ENCODE data around the gene EEF1A2. TPM values are rescaled to one million over a fixed set of nuclear protein-coding genes. Genes with fewer than 3 reads are reported as not detected.

Gene EEF1A2
- total and polyA plus RNA-seq, 4 donors = 0.05 to 0.12 TPM; not detected in 2

DNA sequence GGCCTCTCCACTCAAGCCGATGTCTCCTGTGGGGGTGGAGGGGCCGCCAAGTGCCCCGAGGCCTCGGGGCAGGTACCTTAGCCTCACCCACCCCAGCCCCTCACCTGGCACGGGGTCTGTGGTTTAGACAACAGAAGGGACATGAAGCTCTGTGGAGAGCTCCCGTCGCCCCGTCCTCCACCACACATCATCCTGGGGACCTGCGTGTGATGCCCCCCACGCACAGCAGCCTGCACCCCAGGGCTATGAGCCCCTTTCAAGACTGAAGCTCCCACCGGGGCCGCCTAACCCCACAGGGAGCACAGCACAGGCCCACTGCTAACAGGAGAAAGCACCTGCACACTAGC lies 34.6 kb downstream of the EEF1A2 start:
- WGBS = 78% methylated on average over 12 of the region's 12 CpGs
- Histone ChIP-seq H3K9ac (ENCODE audit: low read depth in 1 of 2, low read length in 2 of 2) (no peak overlapping the region), H3K4me1 (ENCODE audit: control insufficient read depth in 4 of 4, insufficient read depth in 4 of 4, low read length in 3 of 4) (no peaks in the 10 kb centered on the region), H3K27ac (ENCODE audit: low read depth in 1 of 2, low read length in 2 of 2) (no peak overlapping the region), H3K4me3 (ENCODE audit: low read depth in 1 of 3, low read length in 3 of 3) (no peak overlapping the region), H3K9me3 (ENCODE audit: control insufficient read depth in 4 of 4, low read length in 3 of 4) (no peaks in the 10 kb centered on the region), H3K36me3 (ENCODE audit: control insufficient read depth in 4 of 4, insufficient read depth in 3 of 4, low read depth in 1 of 4, low read length in 3 of 4) (no peaks in the 10 kb centered on the region), H3K27me3 (ENCODE audit: control insufficient read depth in 4 of 4, insufficient read depth in 4 of 4, low read length in 3 of 4) (peaks cover 0 to 11% (median under 1%) of the 10 kb centered on the region in 4 donors)
- no peak for DNase-seq (ENCODE audit: low spot score)
- TF ChIP-seq, protein P1, sequence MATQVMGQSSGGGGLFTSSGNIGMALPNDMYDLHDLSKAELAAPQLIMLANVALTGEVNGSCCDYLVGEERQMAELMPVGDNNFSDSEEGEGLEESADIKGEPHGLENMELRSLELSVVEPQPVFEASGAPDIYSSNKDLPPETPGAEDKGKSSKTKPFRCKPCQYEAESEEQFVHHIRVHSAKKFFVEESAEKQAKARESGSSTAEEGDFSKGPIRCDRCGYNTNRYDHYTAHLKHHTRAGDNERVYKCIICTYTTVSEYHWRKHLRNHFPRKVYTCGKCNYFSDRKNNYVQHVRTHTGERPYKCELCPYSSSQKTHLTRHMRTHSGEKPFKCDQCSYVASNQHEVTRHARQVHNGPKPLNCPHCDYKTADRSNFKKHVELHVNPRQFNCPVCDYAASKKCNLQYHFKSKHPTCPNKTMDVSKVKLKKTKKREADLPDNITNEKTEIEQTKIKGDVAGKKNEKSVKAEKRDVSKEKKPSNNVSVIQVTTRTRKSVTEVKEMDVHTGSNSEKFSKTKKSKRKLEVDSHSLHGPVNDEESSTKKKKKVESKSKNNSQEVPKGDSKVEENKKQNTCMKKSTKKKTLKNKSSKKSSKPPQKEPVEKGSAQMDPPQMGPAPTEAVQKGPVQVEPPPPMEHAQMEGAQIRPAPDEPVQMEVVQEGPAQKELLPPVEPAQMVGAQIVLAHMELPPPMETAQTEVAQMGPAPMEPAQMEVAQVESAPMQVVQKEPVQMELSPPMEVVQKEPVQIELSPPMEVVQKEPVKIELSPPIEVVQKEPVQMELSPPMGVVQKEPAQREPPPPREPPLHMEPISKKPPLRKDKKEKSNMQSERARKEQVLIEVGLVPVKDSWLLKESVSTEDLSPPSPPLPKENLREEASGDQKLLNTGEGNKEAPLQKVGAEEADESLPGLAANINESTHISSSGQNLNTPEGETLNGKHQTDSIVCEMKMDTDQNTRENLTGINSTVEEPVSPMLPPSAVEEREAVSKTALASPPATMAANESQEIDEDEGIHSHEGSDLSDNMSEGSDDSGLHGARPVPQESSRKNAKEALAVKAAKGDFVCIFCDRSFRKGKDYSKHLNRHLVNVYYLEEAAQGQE (IDR thresholded peaks at IDR 0.05) = no peak
- TF ChIP-seq TAF1 (conservative IDR thresholded peaks at IDR 0.05) (no peak), GABPA (IDR thresholded peaks at IDR 0.05 in 1 of 2, conservative IDR thresholded peaks at IDR 0.05 in 1 of 2) (no peak), SP1 (IDR thresholded peaks at IDR 0.05) (no peak), RAD21 (IDR thresholded peaks at IDR 0.05) (no peak), FOXA2 (IDR thresholded peaks at IDR 0.05) (no peak), EGR1 (IDR thresholded peaks at IDR 0.05; ENCODE audit: low read depth in 2 of 2) (no peak)
- TF ChIP-seq, protein P2, sequence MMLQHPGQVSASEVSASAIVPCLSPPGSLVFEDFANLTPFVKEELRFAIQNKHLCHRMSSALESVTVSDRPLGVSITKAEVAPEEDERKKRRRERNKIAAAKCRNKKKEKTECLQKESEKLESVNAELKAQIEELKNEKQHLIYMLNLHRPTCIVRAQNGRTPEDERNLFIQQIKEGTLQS (IDR thresholded peaks at IDR 0.05) = no peak
- TF ChIP-seq, protein P3, sequence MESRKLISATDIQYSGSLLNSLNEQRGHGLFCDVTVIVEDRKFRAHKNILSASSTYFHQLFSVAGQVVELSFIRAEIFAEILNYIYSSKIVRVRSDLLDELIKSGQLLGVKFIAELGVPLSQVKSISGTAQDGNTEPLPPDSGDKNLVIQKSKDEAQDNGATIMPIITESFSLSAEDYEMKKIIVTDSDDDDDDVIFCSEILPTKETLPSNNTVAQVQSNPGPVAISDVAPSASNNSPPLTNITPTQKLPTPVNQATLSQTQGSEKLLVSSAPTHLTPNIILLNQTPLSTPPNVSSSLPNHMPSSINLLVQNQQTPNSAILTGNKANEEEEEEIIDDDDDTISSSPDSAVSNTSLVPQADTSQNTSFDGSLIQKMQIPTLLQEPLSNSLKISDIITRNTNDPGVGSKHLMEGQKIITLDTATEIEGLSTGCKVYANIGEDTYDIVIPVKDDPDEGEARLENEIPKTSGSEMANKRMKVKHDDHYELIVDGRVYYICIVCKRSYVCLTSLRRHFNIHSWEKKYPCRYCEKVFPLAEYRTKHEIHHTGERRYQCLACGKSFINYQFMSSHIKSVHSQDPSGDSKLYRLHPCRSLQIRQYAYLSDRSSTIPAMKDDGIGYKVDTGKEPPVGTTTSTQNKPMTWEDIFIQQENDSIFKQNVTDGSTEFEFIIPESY (IDR thresholded peaks at IDR 0.05) = no peak

DNA sequence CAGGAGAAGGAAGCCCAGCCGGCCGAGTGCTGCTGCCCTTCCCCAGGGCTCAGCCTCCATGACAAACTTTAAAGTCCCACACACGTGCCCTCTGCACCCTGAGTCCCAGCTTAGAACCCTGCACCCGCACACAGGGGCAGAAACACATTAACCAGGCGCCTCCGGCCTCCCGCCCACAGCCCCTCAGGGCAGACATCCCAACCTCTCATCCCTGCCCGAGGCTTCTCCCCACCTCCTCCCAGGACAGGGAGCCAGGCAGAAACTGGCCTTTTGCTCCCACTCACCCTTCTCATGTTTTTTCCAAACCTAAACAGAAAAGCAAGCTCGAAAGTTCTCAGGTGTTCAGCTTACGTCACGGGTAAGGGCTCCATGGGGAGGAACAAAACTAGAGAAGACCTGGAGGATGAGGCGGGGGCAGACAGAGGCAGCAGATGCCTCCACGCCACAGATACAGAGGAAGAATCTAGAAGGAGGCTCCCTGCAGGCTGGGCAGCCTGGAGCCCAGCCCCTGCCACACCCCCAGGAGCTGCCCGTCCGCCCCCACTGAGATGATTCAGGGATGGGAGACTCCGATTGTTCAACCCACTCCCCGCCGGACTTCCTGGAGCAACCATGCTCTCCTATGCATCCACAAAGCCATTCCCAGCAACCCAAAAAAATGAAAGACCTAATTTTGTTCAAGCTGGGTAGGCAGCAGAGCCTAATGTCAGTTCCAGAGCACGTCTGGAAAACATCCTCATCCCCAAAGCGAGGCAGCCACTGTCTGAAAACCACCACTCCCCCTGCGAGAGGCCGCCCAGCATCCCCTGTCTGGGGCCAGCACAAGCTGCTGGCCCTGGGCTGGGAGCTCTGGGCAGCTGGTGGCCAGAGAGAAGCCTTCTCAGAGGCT lies 35.2 kb downstream of the EEF1A2 start:
- TF ChIP-seq HNF4A (conservative IDR thresholded peaks at IDR 0.05) (no peak), FOXA1 (IDR thresholded peaks at IDR 0.05) (no peak), RAD21 (IDR thresholded peaks at IDR 0.05) (no peak), FOXA2 (IDR thresholded peaks at IDR 0.05) (no peak), JUND (IDR thresholded peaks at IDR 0.05) (no peak), EGR1 (IDR thresholded peaks at IDR 0.05; ENCODE audit: low read depth in 2 of 2) (no peak), NR2F2 (IDR thresholded peaks at IDR 0.05) (no peak), HNF4G (IDR thresholded peaks at IDR 0.05) (no peak), YY1 (IDR thresholded peaks at IDR 0.05) (no peak), RXRA (IDR thresholded peaks at IDR 0.05) (no peak)
- TF ChIP-seq, protein P4, sequence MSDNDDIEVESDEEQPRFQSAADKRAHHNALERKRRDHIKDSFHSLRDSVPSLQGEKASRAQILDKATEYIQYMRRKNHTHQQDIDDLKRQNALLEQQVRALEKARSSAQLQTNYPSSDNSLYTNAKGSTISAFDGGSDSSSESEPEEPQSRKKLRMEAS (IDR thresholded peaks at IDR 0.05) = no peak
- TF ChIP-seq, protein P2 (IDR thresholded peaks at IDR 0.05) = no peak
- TF ChIP-seq, protein P3 (IDR thresholded peaks at IDR 0.05) = no peak
- Histone ChIP-seq H3K9me3 (ENCODE audit: control insufficient read depth in 4 of 4, low read length in 3 of 4) (no peaks in the 10 kb centered on the region), H3K4me3 (ENCODE audit: low read depth in 1 of 3, low read length in 3 of 3) (no peak overlapping the region), H3K36me3 (ENCODE audit: control insufficient read depth in 4 of 4, insufficient read depth in 3 of 4, low read depth in 1 of 4, low read length in 3 of 4) (no peaks in the 10 kb centered on the region), H3K27ac (ENCODE audit: low read depth in 1 of 2, low read length in 2 of 2) (no peak overlapping the region), H3K27me3 (ENCODE audit: control insufficient read depth in 4 of 4, insufficient read depth in 4 of 4, low read length in 3 of 4) (peaks cover 0 to 11% (median 0%) of the 10 kb centered on the region in 4 donors), H3K9ac (ENCODE audit: low read depth in 1 of 2, low read length in 2 of 2) (no peak overlapping the region), H3K4me1 (ENCODE audit: control insufficient read depth in 4 of 4, insufficient read depth in 4 of 4, low read length in 3 of 4) (no peaks in the 10 kb centered on the region)
- 39% methylated on average over 22 of the region's 22 CpGs for WGBS
- DNase-seq (ENCODE audit: low spot score) = no peak
